Ovary (tissue), 9 donors: ENCODE results near the gene TRPM2. TPM values are rescaled to one million over a fixed set of nuclear protein-coding genes. Genes with fewer than 3 reads are reported as not detected.

ENCODE experiments used
- DNase-seq, 5 donors: peaks; one replicate each; pipeline ENCODE4 v3.0.0-alpha.2; 2019 to 2020
- H3K27ac ChIP-seq, 2 donors: fragments of 200-600 bp; one replicate each; pipeline versions ENCODE4 v1.5.1 to v1.8.0; 2019 to 2022
- H3K27me3 ChIP-seq: fragments of 200-600 bp; one replicate; pipeline ENCODE4 v1.8.0; 2022
- H3K36me3 ChIP-seq: fragments of 200-600 bp; sonication (generic); one replicate; pipeline ENCODE4 v1.5.1; 2019
- H3K4me1 ChIP-seq: one replicate; pipeline ENCODE4 v1.8.1; 2013; ENCODE audit warnings: mild to moderate bottlenecking, moderate library complexity; ENCODE audit not compliant: insufficient read depth
- H3K4me3 ChIP-seq: fragments of 200-600 bp; sonication (generic); one replicate; pipeline ENCODE4 v1.5.1; 2017
- H3K9me3 ChIP-seq, 2 donors: fragments of 200-600 bp in 1 of 2; sonication (generic) in 1 of 2; one replicate each; pipeline versions ENCODE4 v1.5.1 to v1.8.1; 2013 to 2019; ENCODE audit warnings: mild to moderate bottlenecking in 1 of 2, moderate library complexity in 1 of 2
- EP300 ChIP-seq: sonication (generic); formaldehyde crosslinking; IDR thresholded peaks from one replicate; pipeline ENCODE4 v1.6.1; 2017; ENCODE audit warnings: antibody characterized with exemption
- POLR2A ChIP-seq: fragments of 450-650 bp; IDR thresholded peaks from one replicate; pipeline ENCODE4 v1.6.1; 2017; ENCODE audit warnings: antibody characterized with exemption, mild to moderate bottlenecking, moderate library complexity
- WGBS, 3 donors: extraction: QIAGEN DNeasy Blood & Tissue Kit in 1 of 3; methylation state at CpG; one replicate each; pipeline versions ENCODE4 v1.1.5 to v1.1.7; 2013 to 2017; 5-methylcytosine and 5-hydroxymethylcytosine counted together
- intact Hi-C, 4 donors: fragments of 100-400 bp; cut with DNase I; formaldehyde crosslinking; loops; one replicate each; pipeline versions ENCODE4 v1.11.0 to v1.15.1; 2022 to 2023
- polyA plus RNA-seq, 2 donors: library from polyadenylated mRNA; stranded (reverse); fragments of 200-250 nt in 1 of 2; fragments of 350-450 nt in 1 of 2; fragmentation: Illumina TruSeq in 1 of 2; extraction: RNeasy Lipid Tissue Mini Kit (QIAGEN cat#74804) in 1 of 2; gene quantifications; one replicate each; pipeline ENCODE4 v1.2.3, GENCODE V29; 2013 to 2014
- total RNA-seq, 7 donors: library from RNA; depleted of rRNA in 2 of 7; stranded (reverse); fragments of >200 nt in 2 of 7; fragmentation: NEBNext Ultra II Directional in 3 of 7; extraction: Animal tissue kit (Norgen Biotek cat#: 25700) in 3 of 7; gene quantifications; one replicate each; pipeline versions ENCODE4 v1.1.0 to v1.2.4, GENCODE V29; 2016 to 2023
- TF ChIP-seq, protein P1 (sequence below), 3 donors: fragments of 450-650 bp in 2 of 3; fragments of 200-600 bp in 1 of 3; IDR thresholded peaks; one replicate each; pipeline versions ENCODE4 v1.5.1 to v1.8.0; 2016 to 2022; ENCODE audit warnings: antibody characterized with exemption in 3 of 3, mild to moderate bottlenecking in 1 of 3
- donor health status: DM: no; HTN: no; CAD: no; lungs with moderate emphysema.
- donor health status: DM: no; HTN: no; CAD: no.
- donor health status: Bipolar disorder and iron deficiency.
- donor health status: DM: yes; HTN: yes; CAD: no.
- donor health status: DM: no; HTN: no; CAD: no.
- donor health status: DM: yes; HTN: yes; CAD: no.

Gene TRPM2
- total and polyA plus RNA-seq, 9 donors, result 0.48 to 7.0 (median 1.8) TPM

DNA sequence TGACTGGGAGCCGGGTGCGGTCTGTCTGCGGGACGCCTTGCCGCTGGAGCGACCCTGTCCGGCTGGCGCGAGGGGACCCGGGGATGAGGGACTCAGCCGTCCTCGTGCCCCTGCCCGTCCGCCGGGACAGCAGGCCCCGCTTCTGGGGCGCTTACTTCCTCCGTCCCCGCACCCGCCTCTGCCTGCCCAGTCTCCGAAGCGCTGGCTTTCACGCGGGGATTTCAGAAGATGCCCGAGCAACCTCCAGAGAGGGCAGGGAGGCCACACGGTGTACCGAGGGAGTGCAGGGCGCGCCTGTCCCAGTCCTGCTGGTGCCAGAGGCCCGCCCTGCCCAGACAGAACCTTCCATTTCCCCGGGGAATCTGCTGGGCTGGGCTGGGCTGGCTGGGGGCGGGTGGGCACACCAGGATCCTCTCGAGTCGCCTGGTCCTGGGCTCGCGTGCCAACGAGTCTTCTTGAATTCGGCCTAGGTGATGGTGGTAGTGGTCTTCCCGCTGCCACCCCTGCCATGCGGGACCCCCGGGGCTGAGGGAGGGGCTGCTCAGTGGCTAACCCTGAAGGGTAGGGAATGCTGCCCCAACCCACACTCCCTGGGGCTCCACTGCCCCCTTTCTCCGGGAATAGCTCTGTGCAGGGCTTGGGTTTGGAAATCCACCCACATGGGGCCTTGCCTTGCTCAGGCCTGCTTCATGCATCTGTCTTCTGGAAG is 2.5 kb upstream of the TRPM2 start:
- intact Hi-C loops, result loop anchor here in 1 of 4 donors (10.0 kb wide), 1 partner anchor 114 kb away; no protein-coding TSS in a partner anchor
- TF ChIP-seq, protein P1, sequence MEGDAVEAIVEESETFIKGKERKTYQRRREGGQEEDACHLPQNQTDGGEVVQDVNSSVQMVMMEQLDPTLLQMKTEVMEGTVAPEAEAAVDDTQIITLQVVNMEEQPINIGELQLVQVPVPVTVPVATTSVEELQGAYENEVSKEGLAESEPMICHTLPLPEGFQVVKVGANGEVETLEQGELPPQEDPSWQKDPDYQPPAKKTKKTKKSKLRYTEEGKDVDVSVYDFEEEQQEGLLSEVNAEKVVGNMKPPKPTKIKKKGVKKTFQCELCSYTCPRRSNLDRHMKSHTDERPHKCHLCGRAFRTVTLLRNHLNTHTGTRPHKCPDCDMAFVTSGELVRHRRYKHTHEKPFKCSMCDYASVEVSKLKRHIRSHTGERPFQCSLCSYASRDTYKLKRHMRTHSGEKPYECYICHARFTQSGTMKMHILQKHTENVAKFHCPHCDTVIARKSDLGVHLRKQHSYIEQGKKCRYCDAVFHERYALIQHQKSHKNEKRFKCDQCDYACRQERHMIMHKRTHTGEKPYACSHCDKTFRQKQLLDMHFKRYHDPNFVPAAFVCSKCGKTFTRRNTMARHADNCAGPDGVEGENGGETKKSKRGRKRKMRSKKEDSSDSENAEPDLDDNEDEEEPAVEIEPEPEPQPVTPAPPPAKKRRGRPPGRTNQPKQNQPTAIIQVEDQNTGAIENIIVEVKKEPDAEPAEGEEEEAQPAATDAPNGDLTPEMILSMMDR (IDR thresholded peaks at IDR 0.05), result no peak
- TF ChIP-seq POLR2A (no peak), EP300 (no peak)
- Histone ChIP-seq H3K27ac (no peak overlapping the region), H3K4me1 (no peaks in the 10 kb centered on the region), H3K27me3 (no peaks in the 10 kb centered on the region), H3K4me3 (no peak overlapping the region), H3K9me3 (no peaks in the 10 kb centered on the region), H3K36me3 (no peaks in the 10 kb centered on the region)
- no peak for DNase-seq
- WGBS, 3 donors, result 17 to 32% (median 23%) methylated on average over 19 to 42 of the region's 42 CpGs

DNA sequence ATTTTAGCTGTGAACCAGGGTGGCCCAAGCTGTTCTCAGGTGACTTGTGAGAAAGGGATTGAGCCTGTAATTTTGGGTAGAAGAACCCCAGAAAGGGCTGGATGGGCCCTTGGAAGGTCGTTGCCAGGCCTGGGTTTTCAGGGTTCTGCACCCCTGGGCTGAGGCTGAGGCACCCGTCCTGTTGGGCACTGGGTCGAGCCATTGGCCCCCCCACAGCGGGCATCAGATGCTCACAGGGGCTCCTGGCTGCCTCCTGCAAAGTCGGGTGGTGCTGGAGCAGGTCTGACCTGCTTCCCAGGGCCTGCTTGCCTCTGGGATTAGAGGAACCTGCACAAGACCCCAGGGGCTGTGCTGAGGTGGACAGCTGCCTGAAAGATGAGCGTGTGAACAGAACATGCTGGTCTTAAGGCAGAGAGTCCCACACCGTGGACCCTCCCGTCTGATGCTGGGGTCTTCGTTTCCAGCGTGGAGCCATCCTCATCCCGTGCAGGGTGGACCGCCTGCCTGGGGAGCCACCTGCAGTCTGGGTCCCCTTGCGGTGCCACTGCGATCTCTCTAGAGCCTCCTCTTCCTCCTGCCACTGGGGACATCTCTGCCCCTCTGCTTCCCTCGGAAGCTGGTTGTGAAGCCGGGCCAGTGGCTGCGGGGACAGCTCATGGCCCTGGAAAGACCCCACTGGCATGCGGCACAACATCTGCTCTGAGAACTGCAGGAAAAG is 1.7 kb upstream of the TRPM2 start:
- intact Hi-C loops, result loop anchor here in 1 of 4 donors (10.0 kb wide), 1 partner anchor 113 kb away; no protein-coding TSS in a partner anchor
- H3K36me3 ChIP-seq, result no peaks in the 10 kb centered on the region
- no peak overlapping the region for H3K4me3 ChIP-seq
- H3K27ac ChIP-seq, result no peak overlapping the region
- H3K9me3 ChIP-seq, result no peaks in the 10 kb centered on the region
- DNase-seq, result no peak
- WGBS, 3 donors, result 82 to 83% (median 83%) methylated on average over 18 of the region's 18 CpGs
- no peaks in the 10 kb centered on the region for H3K27me3 ChIP-seq
- TF ChIP-seq, protein P1 (IDR thresholded peaks at IDR 0.05), result no peak
- TF ChIP-seq EP300 (no peak), POLR2A (no peak)
- no peaks in the 10 kb centered on the region for H3K4me1 ChIP-seq

DNA sequence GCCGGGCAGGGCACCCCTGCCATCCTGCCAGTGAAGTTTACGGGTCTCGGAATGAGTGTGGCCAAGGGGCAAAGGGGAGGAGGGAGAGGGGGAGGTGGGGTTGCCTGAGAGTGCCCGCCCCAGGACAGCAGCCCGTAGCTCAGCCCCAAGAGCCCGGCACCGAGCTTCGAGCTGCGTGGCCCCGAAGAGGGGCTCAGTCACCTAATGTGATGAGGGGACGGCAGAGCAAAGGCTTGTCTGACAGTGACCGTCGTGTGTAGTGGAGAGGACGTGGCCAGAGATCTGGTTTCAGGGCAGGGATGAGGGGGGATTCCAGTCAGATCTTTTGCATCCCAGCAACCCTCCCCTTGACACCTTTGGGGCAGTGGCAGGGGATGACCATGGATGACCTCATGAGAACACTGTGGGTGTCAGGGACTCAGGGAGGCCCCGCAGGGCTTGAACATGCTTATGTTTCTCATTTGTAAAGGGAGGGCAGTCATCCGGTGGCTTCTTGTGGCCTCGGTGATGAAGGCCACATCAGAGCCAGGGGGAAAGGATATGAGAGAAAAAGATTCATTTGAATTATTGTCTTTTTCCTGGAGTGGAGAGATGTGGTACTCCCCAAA is 1.1 kb upstream of the TRPM2 start:
- H3K9me3 ChIP-seq, result no peaks in the 10 kb centered on the region
- no peaks in the 10 kb centered on the region for H3K36me3 ChIP-seq
- intact Hi-C loops, result loop anchor here in 1 of 4 donors (10.0 kb wide), 1 partner anchor 112 kb away; no protein-coding TSS in a partner anchor
- H3K27ac ChIP-seq, result no peak overlapping the region
- H3K27me3 ChIP-seq, result no peaks in the 10 kb centered on the region
- WGBS, 3 donors, result 69 to 76% (median 73%) methylated on average over 17 of the region's 17 CpGs
- DNase-seq, result no peak
- no peaks in the 10 kb centered on the region for H3K4me1 ChIP-seq
- no peak overlapping the region for H3K4me3 ChIP-seq
- TF ChIP-seq POLR2A, result no peak
- TF ChIP-seq EP300, result no peak
- TF ChIP-seq, protein P1 (IDR thresholded peaks at IDR 0.05), result no peak

DNA sequence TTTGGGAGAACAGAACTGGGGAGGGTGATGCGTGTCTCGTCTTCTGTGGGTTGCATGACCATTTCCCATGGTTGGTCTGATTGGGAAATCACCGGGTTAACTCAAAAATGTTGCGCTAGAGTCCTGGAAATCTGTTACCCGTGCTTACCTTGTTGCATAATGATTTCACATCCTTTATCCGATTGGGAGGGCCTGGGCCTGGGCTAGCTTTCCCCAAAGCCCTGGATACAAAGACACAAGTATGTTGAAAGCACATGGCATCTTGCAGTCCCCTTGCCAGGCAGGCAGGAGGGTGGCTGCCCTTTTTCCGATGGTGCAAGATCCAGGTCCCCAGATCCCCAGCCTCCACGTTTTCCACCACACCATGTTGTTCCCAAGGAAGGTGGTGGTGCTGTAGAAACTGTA is 582 bp downstream of the TRPM2 start:
- Histone ChIP-seq H3K4me3 (no peak overlapping the region), H3K27me3 (no peaks in the 10 kb centered on the region), H3K4me1 (no peaks in the 10 kb centered on the region), H3K27ac (no peak overlapping the region), H3K36me3 (no peaks in the 10 kb centered on the region), H3K9me3 (no peaks in the 10 kb centered on the region)
- intact Hi-C loops, result loop anchor here in 1 of 4 donors (10.0 kb wide), 1 partner anchor 111 kb away; no protein-coding TSS in a partner anchor
- 70 to 79% (median 73%) methylated on average over 8 of the region's 8 CpGs for WGBS, 3 donors
- DNase-seq, result no peak
- TF ChIP-seq EP300 (no peak), POLR2A (no peak)
- TF ChIP-seq, protein P1 (IDR thresholded peaks at IDR 0.05), result no peak
